HL-60 (cell line): ENCODE results near the gene KLF18.
"Not testable (repeated sequence)": the region's sequence is repeated elsewhere in the genome, so short reads cannot be mapped to it uniquely, and the experiment has no call there.

Experiments
- DNase-seq, 2 experiments: peaks; one replicate each; pipeline ENCODE4 v3.0.0-alpha.2; 2010 to 2020; ENCODE audit warnings: low read depth in 1 of 2, low spot score in 1 of 2
- H3K27ac ChIP-seq: fragments of 250-450 bp; sonication (Bioruptor Pico); replicated peaks from 2 replicates; pipeline ENCODE4 v1.5.1; 2020; ENCODE audit warnings: mild to moderate bottlenecking, moderate library complexity
- H3K27me3 ChIP-seq: fragments of 250-450 bp; sonication (Bioruptor Pico); 2 replicates; pipeline ENCODE4 v1.5.1; 2021; ENCODE audit warnings: mild to moderate bottlenecking, moderate library complexity; ENCODE audit not compliant: insufficient read depth, poor library complexity, severe bottlenecking
- H3K4me3 ChIP-seq: replicated peaks from 2 replicates; pipeline ENCODE4 v1.5.1; 2011; ENCODE audit warnings: mild to moderate bottlenecking, control low read depth, low read length; ENCODE audit not compliant: insufficient read depth
- GABPA ChIP-seq: IDR thresholded peaks from 2 replicates; pipeline ENCODE4 v1.6.1; 2012; ENCODE audit warnings: low read depth
- POLR2AphosphoS5 ChIP-seq: IDR thresholded peaks from 2 replicates; pipeline ENCODE4 v1.6.1; 2012; ENCODE audit warnings: low read depth
- SPI1 ChIP-seq: IDR thresholded peaks from 2 replicates; pipeline ENCODE4 v1.6.1; 2012; ENCODE audit warnings: low read depth, mild to moderate bottlenecking, borderline replicate concordance
- TF ChIP-seq, protein P1 (sequence below): IDR thresholded peaks from 2 replicates; pipeline ENCODE4 v1.6.1; 2012; ENCODE audit warnings: low read depth; ENCODE audit not compliant: insufficient replicate concordance
- TF ChIP-seq, protein P2 (sequence below): IDR thresholded peaks from one replicate; pipeline ENCODE4 v1.5.1; 2011; ENCODE audit warnings: low read length, control low read depth, inconsistent platforms; ENCODE audit not compliant: insufficient read depth

KLF18 gene

DNA sequence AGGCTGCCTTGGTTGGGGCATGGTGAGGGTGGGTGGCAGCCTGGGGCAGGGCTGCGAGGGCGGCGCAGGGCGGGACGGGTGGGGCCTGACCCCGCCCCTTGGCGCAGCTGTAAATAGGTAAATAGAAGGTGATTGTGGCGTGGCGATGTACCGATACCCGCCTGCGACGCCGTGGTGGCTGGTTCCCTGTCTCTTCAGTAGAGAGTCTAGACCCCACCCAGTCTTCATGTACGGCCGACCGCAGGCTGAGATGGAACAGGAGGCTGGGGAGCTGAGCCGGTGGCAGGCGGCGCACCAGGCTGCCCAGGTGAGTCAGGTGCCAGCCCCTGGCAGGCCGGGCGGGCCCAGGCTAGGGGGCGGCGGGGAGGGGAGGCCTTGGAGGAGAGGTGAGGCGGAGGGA is 22.7 kb downstream of the KLF18 start, which contains the start of gene KLF17:
Gene KLF17 (plus strand): TSS at position 140 of the 400 bp plus-strand sequence. CDS start 87 bp downstream, at position 227.
- TF ChIP-seq POLR2AphosphoS5 (no peak), SPI1 (no peak), GABPA (no peak)
- TF ChIP-seq, protein P1, sequence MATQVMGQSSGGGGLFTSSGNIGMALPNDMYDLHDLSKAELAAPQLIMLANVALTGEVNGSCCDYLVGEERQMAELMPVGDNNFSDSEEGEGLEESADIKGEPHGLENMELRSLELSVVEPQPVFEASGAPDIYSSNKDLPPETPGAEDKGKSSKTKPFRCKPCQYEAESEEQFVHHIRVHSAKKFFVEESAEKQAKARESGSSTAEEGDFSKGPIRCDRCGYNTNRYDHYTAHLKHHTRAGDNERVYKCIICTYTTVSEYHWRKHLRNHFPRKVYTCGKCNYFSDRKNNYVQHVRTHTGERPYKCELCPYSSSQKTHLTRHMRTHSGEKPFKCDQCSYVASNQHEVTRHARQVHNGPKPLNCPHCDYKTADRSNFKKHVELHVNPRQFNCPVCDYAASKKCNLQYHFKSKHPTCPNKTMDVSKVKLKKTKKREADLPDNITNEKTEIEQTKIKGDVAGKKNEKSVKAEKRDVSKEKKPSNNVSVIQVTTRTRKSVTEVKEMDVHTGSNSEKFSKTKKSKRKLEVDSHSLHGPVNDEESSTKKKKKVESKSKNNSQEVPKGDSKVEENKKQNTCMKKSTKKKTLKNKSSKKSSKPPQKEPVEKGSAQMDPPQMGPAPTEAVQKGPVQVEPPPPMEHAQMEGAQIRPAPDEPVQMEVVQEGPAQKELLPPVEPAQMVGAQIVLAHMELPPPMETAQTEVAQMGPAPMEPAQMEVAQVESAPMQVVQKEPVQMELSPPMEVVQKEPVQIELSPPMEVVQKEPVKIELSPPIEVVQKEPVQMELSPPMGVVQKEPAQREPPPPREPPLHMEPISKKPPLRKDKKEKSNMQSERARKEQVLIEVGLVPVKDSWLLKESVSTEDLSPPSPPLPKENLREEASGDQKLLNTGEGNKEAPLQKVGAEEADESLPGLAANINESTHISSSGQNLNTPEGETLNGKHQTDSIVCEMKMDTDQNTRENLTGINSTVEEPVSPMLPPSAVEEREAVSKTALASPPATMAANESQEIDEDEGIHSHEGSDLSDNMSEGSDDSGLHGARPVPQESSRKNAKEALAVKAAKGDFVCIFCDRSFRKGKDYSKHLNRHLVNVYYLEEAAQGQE: no peak
- TF ChIP-seq, protein P2, sequence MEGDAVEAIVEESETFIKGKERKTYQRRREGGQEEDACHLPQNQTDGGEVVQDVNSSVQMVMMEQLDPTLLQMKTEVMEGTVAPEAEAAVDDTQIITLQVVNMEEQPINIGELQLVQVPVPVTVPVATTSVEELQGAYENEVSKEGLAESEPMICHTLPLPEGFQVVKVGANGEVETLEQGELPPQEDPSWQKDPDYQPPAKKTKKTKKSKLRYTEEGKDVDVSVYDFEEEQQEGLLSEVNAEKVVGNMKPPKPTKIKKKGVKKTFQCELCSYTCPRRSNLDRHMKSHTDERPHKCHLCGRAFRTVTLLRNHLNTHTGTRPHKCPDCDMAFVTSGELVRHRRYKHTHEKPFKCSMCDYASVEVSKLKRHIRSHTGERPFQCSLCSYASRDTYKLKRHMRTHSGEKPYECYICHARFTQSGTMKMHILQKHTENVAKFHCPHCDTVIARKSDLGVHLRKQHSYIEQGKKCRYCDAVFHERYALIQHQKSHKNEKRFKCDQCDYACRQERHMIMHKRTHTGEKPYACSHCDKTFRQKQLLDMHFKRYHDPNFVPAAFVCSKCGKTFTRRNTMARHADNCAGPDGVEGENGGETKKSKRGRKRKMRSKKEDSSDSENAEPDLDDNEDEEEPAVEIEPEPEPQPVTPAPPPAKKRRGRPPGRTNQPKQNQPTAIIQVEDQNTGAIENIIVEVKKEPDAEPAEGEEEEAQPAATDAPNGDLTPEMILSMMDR: no peak
- no peaks in the 10 kb centered on the region for H3K27me3 ChIP-seq
- no peak within 1 kb of the TSS for H3K4me3 ChIP-seq
- DNase-seq: no peak
- no peak within 1 kb of the TSS for H3K27ac ChIP-seq

DNA sequence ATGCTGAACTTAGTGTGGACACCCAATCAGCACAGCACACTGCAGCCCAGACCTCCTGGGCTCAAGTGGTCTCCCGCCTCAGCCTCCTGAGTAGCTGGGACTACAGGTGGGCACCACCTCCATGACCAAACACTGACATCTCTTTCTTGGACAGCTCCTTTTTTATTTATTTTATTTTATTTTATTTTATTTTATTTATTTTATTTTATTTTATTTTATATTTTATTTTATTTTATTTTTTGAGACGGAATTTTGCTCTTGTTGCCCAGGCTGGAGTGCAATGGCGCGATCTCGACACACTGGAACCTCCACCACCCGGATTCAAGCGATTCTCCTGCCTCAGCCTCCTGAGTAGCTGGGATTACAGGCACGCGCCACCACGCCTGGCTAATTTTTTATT is 24.2 kb downstream of the KLF18 start:
- H3K27ac ChIP-seq, H3K27me3 ChIP-seq, DNase-seq: not testable (repeated sequence)

DNA sequence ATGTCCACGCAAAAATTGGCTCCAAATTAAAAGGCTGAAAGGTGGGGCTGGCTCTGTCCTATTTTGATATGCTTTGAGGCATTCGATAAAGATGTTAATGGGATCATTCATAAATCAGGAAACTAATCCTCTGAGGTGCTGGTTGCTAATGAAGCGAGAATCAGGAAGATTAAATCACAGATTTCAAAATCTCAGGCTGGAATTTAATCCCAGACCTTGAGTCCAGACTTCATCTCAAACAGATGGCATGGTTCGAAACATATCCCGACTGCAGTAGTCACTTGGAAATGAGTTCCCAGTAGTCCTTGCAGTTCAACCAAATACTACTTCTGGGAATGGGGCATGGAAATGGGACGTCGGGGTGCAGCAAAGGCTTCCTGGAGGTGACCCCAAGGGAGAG is 27.3 kb downstream of the KLF18 start:
- Histone ChIP-seq H3K27ac (no peak overlapping the region), H3K4me3 (no peak overlapping the region), H3K27me3 (peaks cover 3% of the 10 kb centered on the region)
- no peak for DNase-seq
- TF ChIP-seq GABPA (no peak), SPI1 (no peak), POLR2AphosphoS5 (no peak)
- TF ChIP-seq, protein P2: no peak
- TF ChIP-seq, protein P1: no peak

More for the DNA sequence above, 24.2 kb downstream of the KLF18 start:
- H3K4me3 ChIP-seq: not testable (repeated sequence)

DNA sequence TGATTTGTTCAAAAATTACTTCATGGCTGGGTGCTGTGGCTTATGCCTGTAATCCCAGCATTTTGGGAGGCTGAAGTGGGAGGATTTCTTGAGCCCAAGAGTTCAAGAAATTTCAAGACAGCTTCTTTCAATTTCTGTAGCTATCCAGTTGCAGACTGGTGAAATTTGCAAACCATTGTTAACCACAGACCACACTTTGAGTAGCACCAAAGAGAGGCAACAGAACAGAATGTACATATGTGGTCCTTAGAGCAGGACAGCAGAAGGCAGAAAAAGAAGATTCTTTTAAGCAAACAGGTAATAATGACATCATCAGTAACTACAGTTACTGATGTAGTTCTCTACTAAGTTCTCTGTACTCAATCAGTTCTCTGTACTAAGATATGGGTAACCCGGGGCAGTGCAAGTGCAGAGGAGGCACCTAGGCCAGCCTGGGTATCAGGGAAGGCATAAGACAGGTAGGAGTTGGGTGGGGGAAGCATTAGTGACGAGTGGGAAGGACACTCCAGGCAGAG is 28.3 kb downstream of the KLF18 start:
- DNase-seq: no peak
- Histone ChIP-seq H3K27me3 (peaks cover 3% of the 10 kb centered on the region), H3K4me3 (no peak overlapping the region), H3K27ac (no peak overlapping the region)
- TF ChIP-seq GABPA: no peak
- TF ChIP-seq POLR2AphosphoS5: no peak
- TF ChIP-seq, protein P1: no peak
- no peak for TF ChIP-seq SPI1
- TF ChIP-seq, protein P2: no peak
